Body of pancreas (tissue), 4 donors: Measurements from ENCODE around the gene SIM1.

Experiments
- POLR2A ChIP-seq, 3 donors: fragments of 450-650 bp; IDR thresholded peaks; one replicate each; pipeline ENCODE4 v1.6.1; 2016; ENCODE audit warnings: antibody characterized with exemption in 3 of 3, mild to moderate bottlenecking in 2 of 3
- TF ChIP-seq, protein P1 (sequence below), 7 experiments: fragments of 450-650 bp in 4 of 7; fragments of 200-600 bp in 3 of 7; sonication (generic) in 3 of 7; IDR thresholded peaks; one replicate each; pipeline ENCODE4 v1.5.1; 2016 to 2019; ENCODE audit warnings: antibody characterized with exemption in 7 of 7

DNA sequence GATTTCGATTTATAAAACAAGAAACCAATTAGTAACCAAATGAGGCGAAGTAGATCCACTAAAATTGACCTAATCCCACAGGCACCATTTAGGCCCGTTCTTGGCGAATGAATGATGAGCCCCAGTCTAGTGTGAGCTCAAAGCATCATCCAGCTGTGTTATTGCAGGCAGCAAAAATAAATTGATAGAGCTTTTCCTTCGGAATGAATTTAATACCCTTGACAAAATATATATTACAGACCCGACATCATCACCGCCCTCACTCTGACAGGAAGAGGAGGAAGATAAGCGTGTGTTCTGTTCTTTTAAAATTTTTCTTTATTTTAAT is 7.8 kb downstream of the SIM1 start:
- TF ChIP-seq, protein P1, sequence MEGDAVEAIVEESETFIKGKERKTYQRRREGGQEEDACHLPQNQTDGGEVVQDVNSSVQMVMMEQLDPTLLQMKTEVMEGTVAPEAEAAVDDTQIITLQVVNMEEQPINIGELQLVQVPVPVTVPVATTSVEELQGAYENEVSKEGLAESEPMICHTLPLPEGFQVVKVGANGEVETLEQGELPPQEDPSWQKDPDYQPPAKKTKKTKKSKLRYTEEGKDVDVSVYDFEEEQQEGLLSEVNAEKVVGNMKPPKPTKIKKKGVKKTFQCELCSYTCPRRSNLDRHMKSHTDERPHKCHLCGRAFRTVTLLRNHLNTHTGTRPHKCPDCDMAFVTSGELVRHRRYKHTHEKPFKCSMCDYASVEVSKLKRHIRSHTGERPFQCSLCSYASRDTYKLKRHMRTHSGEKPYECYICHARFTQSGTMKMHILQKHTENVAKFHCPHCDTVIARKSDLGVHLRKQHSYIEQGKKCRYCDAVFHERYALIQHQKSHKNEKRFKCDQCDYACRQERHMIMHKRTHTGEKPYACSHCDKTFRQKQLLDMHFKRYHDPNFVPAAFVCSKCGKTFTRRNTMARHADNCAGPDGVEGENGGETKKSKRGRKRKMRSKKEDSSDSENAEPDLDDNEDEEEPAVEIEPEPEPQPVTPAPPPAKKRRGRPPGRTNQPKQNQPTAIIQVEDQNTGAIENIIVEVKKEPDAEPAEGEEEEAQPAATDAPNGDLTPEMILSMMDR (IDR thresholded peaks at IDR 0.05): no peak
- no peak for TF ChIP-seq POLR2A (IDR thresholded peaks at IDR 0.05)
